Measurements from ENCODE around the gene DALRD3.

DNA sequence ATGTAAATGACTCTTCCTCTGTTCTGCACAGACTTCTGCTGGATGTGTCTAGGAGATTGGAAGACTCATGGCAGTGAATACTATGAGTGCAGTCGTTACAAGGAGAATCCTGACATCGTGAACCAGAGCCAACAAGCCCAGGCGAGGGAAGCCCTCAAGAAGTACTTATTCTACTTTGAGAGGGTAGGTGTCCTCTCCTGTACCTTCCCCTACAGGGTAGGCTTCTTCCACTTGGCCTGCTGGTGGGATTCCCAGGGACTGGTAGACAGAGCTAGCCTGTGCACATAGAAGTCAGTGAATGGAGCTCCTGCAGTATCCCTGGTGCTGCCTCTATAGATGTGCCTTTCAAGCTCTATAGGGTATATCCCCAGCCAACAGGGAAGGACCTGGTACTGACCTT, 38.9 kb downstream of the DALRD3 start:
- TF ChIP-seq, protein P1, sequence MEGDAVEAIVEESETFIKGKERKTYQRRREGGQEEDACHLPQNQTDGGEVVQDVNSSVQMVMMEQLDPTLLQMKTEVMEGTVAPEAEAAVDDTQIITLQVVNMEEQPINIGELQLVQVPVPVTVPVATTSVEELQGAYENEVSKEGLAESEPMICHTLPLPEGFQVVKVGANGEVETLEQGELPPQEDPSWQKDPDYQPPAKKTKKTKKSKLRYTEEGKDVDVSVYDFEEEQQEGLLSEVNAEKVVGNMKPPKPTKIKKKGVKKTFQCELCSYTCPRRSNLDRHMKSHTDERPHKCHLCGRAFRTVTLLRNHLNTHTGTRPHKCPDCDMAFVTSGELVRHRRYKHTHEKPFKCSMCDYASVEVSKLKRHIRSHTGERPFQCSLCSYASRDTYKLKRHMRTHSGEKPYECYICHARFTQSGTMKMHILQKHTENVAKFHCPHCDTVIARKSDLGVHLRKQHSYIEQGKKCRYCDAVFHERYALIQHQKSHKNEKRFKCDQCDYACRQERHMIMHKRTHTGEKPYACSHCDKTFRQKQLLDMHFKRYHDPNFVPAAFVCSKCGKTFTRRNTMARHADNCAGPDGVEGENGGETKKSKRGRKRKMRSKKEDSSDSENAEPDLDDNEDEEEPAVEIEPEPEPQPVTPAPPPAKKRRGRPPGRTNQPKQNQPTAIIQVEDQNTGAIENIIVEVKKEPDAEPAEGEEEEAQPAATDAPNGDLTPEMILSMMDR (IDR thresholded peaks at IDR 0.05) = no peak
- no peak for TF ChIP-seq POLR2A (IDR thresholded peaks at IDR 0.05)
